C4-2B (cell line): ENCODE results near the gene ABCC8.

Experiments used
- H3K27ac ChIP-seq: fragments of 450-650 bp; 2 replicates; pipeline ENCODE4 v1.5.1; 2017
- CTCF ChIP-seq: fragments of 450-650 bp; conservative IDR thresholded peaks from 2 replicates; pipeline ENCODE4 v1.5.1; 2017; ENCODE audit warnings: mild to moderate bottlenecking
- ZFX ChIP-seq: fragments of 450-650 bp; IDR thresholded peaks from 2 replicates; pipeline ENCODE4 v1.6.1; 2017

The ABCC8 gene

DNA sequence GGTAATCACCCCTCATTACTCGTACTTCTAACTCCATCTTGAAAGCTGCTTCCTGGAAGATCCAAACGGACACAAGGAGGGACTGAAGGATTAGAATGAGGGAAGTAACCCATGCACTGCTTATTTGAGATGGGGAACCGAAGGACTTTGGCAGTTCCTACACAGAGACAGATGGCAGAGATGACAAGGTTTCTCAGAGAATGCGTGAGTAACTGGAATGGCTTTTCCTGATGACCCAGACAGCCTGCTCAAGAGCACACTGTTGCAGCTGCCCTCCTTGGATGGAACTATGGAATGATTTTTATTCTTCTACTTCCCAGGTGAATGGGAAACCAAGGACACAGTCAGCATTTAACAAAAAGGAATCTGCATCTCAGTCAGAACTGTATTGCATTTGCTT, 95.5 kb downstream of the ABCC8 start:
- TF ChIP-seq ZFX (no peak), CTCF (no peak)
- no peak overlapping the region for H3K27ac ChIP-seq

DNA sequence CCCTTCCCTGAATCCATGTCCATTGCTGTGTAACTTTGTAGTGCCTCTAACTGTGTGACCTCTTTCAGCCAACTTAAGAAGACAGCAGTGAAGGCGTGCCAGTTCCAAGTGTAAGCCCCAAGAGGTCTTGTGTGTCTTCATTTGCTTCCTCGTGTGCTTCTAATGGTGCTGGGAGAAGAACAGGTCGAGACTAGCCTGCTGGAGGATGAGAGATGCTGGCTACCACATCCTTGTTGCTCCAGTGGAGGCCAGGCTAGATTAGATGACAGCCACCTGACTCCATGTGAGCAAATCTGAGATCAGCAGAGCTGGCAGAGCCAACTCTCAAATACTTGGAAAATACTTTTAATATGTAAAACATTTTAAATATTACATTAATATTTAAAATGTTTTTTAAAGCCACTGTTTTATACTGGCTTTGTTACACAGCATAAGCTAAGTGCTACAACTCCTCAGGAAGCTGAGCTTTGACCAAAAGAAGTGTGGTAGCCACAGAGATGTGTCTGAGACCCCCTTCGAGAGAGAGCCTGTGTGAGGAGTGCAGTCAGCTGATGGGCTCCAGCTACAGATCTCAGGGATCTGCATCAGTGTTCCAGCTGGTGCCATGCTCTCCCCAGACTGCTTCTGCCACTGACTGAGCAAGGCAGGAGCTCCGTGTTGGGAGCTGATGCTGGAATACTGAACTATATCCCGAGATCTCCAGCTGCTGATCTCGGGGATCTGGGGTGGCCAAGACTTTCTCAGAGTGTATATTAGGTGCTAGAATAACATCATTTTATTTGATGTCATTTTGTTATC, 97.1 kb downstream of the ABCC8 start:
- TF ChIP-seq ZFX = no peak
- no peak for TF ChIP-seq CTCF
- no peak overlapping the region for H3K27ac ChIP-seq

DNA sequence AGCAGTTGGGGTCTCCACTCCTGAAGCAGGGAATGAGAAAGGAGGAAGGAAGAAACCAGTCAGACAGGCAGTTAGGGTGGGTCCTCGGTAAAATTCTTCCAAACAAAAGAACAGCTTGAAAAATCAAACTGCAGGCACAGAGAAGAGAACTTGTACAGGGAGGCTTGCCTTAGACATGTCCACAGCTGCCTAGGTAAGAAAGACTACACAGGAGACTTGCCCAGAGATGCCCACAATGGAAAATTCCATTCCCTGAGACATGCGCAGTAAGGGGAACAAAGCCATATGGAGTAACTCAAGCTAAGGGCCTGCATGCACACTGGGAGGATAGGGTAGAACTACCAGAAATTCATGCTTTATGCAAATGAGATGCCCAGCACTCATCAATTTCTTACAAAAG, 98.0 kb downstream of the ABCC8 start:
- TF ChIP-seq CTCF (no peak), ZFX (no peak)
- no peak overlapping the region for H3K27ac ChIP-seq

DNA sequence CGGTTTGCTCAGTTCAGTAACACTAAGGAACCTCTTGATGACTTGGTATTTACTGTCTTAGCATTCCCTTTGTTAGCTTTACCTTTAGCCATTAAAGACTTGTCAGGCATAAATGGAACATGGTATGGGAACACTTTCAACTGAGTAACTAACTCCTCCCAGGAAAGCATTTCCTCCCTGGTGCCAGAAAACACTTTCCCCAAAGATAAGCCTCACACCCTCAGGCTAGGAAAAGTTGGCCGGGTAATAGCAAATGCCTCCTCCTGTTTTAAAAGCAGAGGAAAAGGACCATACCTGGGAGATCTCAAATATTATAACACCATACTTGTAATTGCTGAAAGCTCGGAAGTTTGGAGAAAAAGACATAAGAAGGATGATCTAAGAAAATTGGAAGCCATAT, 100.2 kb downstream of the ABCC8 start:
- H3K27ac ChIP-seq = no peak overlapping the region
- TF ChIP-seq ZFX (no peak), CTCF (no peak)

DNA sequence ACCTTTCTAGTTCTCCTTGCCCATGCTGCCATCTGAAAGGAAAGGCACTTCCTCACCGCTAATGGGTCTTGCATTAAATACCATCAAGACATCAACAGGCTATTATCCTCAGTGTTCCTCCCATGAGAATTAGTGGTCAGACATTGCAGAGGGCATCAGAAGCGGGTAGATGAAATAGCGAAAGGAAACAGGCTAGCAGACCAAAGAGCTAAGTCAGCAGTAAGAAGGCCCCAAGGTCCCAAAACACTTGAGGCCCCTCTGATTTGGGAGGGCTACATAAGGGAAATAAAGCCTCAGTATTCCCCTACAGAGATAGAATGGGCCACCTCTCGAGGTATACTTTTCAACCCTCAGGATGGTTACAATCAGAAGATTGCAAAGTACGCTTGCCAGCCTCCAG, 101.1 kb downstream of the ABCC8 start:
- H3K27ac ChIP-seq = no peak overlapping the region
- TF ChIP-seq ZFX = no peak
- TF ChIP-seq CTCF = no peak

GRCh38 chr11:17371614-17372013, 105.0 kb downstream of the ABCC8 start:
- H3K27ac ChIP-seq = no peak overlapping the region
- TF ChIP-seq CTCF (no peak), ZFX (no peak)

DNA sequence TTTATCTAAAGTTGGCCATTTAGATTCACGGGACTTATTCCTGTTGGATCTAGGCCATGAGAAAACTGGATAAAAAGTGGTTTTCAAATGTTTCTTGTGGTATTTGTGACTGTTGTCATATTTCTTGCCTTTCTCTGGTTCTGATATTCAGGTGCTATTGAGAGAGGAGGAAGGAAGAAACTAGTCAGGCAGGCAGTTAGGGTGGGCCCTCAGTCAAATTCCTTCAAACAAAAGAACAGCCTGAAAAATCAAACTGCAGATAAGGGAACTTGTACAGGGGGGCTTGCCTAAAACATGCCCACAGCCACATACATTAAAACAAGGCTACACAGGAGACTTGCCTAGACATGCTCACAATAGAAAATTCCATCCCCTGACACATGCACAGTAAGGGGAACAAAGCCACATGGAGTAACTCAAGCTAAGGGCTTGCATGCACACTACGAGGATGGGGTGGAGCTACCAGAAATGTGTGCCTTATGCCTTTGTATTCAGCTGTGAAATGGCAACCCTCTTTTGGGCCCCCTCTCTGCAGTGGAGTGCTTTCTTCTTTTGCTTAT, 106.9 kb downstream of the ABCC8 start:
- no peak overlapping the region for H3K27ac ChIP-seq
- no peak for TF ChIP-seq CTCF
- no peak for TF ChIP-seq ZFX
